HepG2 (cell line): ENCODE results near the gene ROPN1B. TPM values are rescaled to one million over a fixed set of nuclear protein-coding genes. Genes with fewer than 3 reads are reported as not detected.

ENCODE experiments used
- ATAC-seq: fragments of 200-7000 bp; cut with Tn5 transposase; 3 replicates; pipeline ENCODE4 v1.9.1; 2020; ENCODE audit warnings: mild to moderate bottlenecking, moderate library complexity
- BruUV-seq: library from RNA; stranded (reverse); fragments of 400-500 nt; replicated peaks from 2 replicates; lab custom pipeline; 2021; lab: Mats Ljungman, UMichigan
- CTCF ChIA-PET: fragments of 300-600 bp; formaldehyde crosslinking; extraction: SDS; loops from one replicate; lab custom pipeline; 2021; ENCODE audit warnings: low total read pairs, inconsistent platforms, low intra/inter-chr PET ratio; lab: Yijun Ruan, JAX
- POLR2A ChIA-PET: fragments of 350-600 bp; sonication (Branson Sonifier 250); formaldehyde crosslinking; loops from one replicate; lab custom pipeline; 2020; ENCODE audit warnings: antibody characterized with exemption, inconsistent platforms; lab: Yijun Ruan, JAX
- DNase-seq: peaks from one replicate; pipeline ENCODE4 v3.0.0-alpha.2; 2015; ENCODE audit warnings: low spot score
- FAIRE-seq: peaks from 3 replicates; lab custom pipeline; 2011; peaks lifted over from hg19 to GRCh38; lab: Jason Lieb, UNC
- H2AFZ ChIP-seq: one replicate; pipeline ENCODE4 v1.6.1; 2011; ENCODE audit warnings: low read length, inconsistent platforms
- H3K27ac ChIP-seq: fragments of 300-600 bp; 3 replicates; pipeline ENCODE4 v1.8.0; 2011; ENCODE audit warnings: mixed run types, mild to moderate bottlenecking, mixed read lengths, low read length, inconsistent platforms; ENCODE audit not compliant: insufficient read depth; ENCODE audit errors: extremely low read length
- H3K27me3 ChIP-seq, 2 experiments: fragments of 200-600 bp in 1 of 2; 2 replicates in 1 of 2; 3 replicates in 1 of 2; pipeline versions ENCODE4 v1.6.0 to v1.8.0; 2011; ENCODE audit warnings: low read length in 2 of 2, mild to moderate bottlenecking in 2 of 2, moderate library complexity in 2 of 2, inconsistent platforms in 1 of 2; ENCODE audit not compliant: insufficient read depth in 2 of 2, control insufficient read depth in 1 of 2
- H3K36me3 ChIP-seq, 2 experiments: fragments of 200-600 bp in 1 of 2; replicated peaks in 1 of 2; 2 replicates in 1 of 2; 3 replicates in 1 of 2; pipeline versions ENCODE4 v1.5.1 to v1.8.0; 2011; ENCODE audit warnings: low read length in 2 of 2, inconsistent platforms in 1 of 2; ENCODE audit not compliant: insufficient read depth in 2 of 2, control insufficient read depth in 1 of 2
- H3K4me1 ChIP-seq: 2 replicates; pipeline ENCODE4 v1.5.1; 2012; ENCODE audit warnings: low read length, inconsistent platforms; ENCODE audit not compliant: insufficient read depth
- H3K4me2 ChIP-seq: 2 replicates; pipeline ENCODE4 v1.6.0; 2011; ENCODE audit warnings: low read depth, low read length, inconsistent platforms
- H3K4me3 ChIP-seq, 3 experiments: fragments of 200-600 bp in 1 of 3; sonication (generic), shearing (Covaris generic) in 1 of 3; replicated peaks in 1 of 3; 2 replicates each; pipeline ENCODE4 v1.5.1; 2011 to 2016; ENCODE audit warnings: low read length in 3 of 3, inconsistent platforms in 2 of 3, low read depth in 2 of 3, mild to moderate bottlenecking in 2 of 3, control low read depth in 1 of 3, mixed read lengths in 1 of 3; ENCODE audit not compliant: insufficient read depth in 1 of 3
- H3K79me2 ChIP-seq: one replicate; pipeline ENCODE4 v1.6.1; 2011; ENCODE audit warnings: low read length, inconsistent platforms; ENCODE audit not compliant: insufficient read depth
- H3K9ac ChIP-seq: 2 replicates; pipeline ENCODE4 v1.6.0; 2011; ENCODE audit warnings: mild to moderate bottlenecking, low read depth, low read length, inconsistent platforms; ENCODE audit not compliant: insufficient read depth
- H3K9me3 ChIP-seq: 2 replicates; pipeline ENCODE4 v1.5.1; 2012; ENCODE audit warnings: mild to moderate bottlenecking, low read length
- H4K20me1 ChIP-seq: 2 replicates; pipeline ENCODE4 v1.6.0; 2011; ENCODE audit warnings: inconsistent platforms, mild to moderate bottlenecking, low read length, moderate library complexity; ENCODE audit not compliant: insufficient read depth
- AFF4 ChIP-seq: sonication (generic); formaldehyde crosslinking; IDR thresholded peaks from 2 replicates; pipeline ENCODE4 v1.4.0; 2020; ENCODE audit warnings: missing genetic modification reagents
- AGO2 ChIP-seq: fragments of 200-400 bp; formaldehyde crosslinking; optimal IDR thresholded peaks from 2 replicates; pipeline ENCODE3; 2017; ENCODE audit warnings: mild to moderate bottlenecking, low read depth, low read length, moderate library complexity
- HCFC1 ChIP-seq: fragments of 150-350 bp; IDR thresholded peaks from 2 replicates; pipeline ENCODE4 v1.6.1; 2014; ENCODE audit warnings: low read depth, low read length
- IKZF1 ChIP-seq: fragments of 450-650 bp; IDR thresholded peaks from 2 replicates; pipeline ENCODE4 v1.7.1; 2016
- KLF15 ChIP-seq: sonication (generic); formaldehyde crosslinking; IDR thresholded peaks from 2 replicates; pipeline ENCODE4 v1.8.1; 2023; ENCODE audit warnings: borderline replicate concordance, mild to moderate bottlenecking, inconsistent platforms, missing genetic modification reagents, mixed read lengths
- SNAPC2 ChIP-seq: sonication (generic); formaldehyde crosslinking; IDR thresholded peaks from 2 replicates; pipeline ENCODE4 v1.8.1; 2022; ENCODE audit warnings: mild to moderate bottlenecking, missing genetic modification reagents
- ZNF724P ChIP-seq: sonication (generic); formaldehyde crosslinking; IDR thresholded peaks from 2 replicates; pipeline ENCODE4 v1.8.0; 2022; ENCODE audit warnings: missing genetic modification reagents, borderline replicate concordance
- WGBS: methylation state at CpG from one replicate; pipeline ENCODE4 v1.1.6; 2017; ENCODE audit warnings: low lambda C conversion rate; 5-methylcytosine and 5-hydroxymethylcytosine counted together
- in situ Hi-C: cut with HindIII; loops from 2 replicates; pipeline ENCODE4 v1.10.0; 2017; ENCODE audit warnings: low pct_unique_long_range_greater_than_20kb; ENCODE audit not compliant: extremely low pct_ligation_motif_present
- intact Hi-C: fragments of 100-400 bp; cut with micrococcal nuclease; formaldehyde crosslinking; loops from one replicate; pipeline ENCODE4 v1.10.0; 2022; ENCODE audit not compliant: unreplicated experiment
- polyA plus RNA-seq, 8 experiments: library from polyadenylated mRNA; depleted of rRNA in 3 of 8; stranded (reverse) in 7 of 8; unstranded in 1 of 8; fragments of >200 nt; fragmentation: Illumina TruSeq in 4 of 8; extraction: Trizol in 4 of 8; gene quantifications; 2 replicates each; pipeline versions ENCODE4 v1.2.1 to v1.2.3, GENCODE V29; 2011 to 2016; ENCODE audit warnings: low read depth in 4 of 8, missing spikeins in 1 of 8, mixed read lengths in 1 of 8; ENCODE audit not compliant: insufficient read depth in 1 of 8
- total RNA-seq, 5 experiments: library from RNA; depleted of rRNA; stranded (reverse); fragments of >200 nt; fragmentation: Illumina TruSeq; extraction: Trizol; gene quantifications; 2 replicates each; pipeline ENCODE4 v1.2.3, GENCODE V29; 2016; ENCODE audit warnings: low read depth in 1 of 5

The ROPN1B gene
- total and polyA plus RNA-seq, 2 of the 13 experiments (the other 11 are each of a cell fraction or from before 2014, with no cell fraction given) = not detected

- CTCF ChIA-PET = no interaction called here
- BruUV-seq = no TSS peak
- no peaks in the 10 kb centered on the region for H3K27me3 ChIP-seq
- H3K4me2 ChIP-seq = no peak overlapping the region
- no peak overlapping the region for H2AFZ ChIP-seq
- intact Hi-C loops = no loop called here
- H3K9ac ChIP-seq = no peak overlapping the region
- no peaks in the 10 kb centered on the region for H4K20me1 ChIP-seq
- H3K4me3 ChIP-seq = no peak overlapping the region
- ATAC-seq (no peak), FAIRE-seq (no peak)
- H3K36me3 ChIP-seq = peaks cover 4 to 7% of the 10 kb centered on the region in 2 experiments; a peak in 3 of 5 replicates
- H3K9me3 ChIP-seq = no peaks in the 10 kb centered on the region
- H3K27ac ChIP-seq = no peak overlapping the region
- no CpG with 5 or more reads among the region's 10 CpGs for WGBS
- TF ChIP-seq AFF4 (CRISPR knock-in tag) (no peak), HCFC1 (no peak), SNAPC2 (no peak), ZNF724P (CRISPR knock-in tag) (no peak), IKZF1 (no peak), KLF15 (CRISPR knock-in tag) (no peak), AGO2 (no peak)
- TF ChIP-seq, all 625 proteins: peak for 0
- no peaks in the 10 kb centered on the region for H3K4me1 ChIP-seq
- in situ Hi-C loops = no loop called here
- POLR2A ChIA-PET = no interaction called here
- H3K79me2 ChIP-seq = no peaks in the 10 kb centered on the region
- no peak for DNase-seq
Measured at GRCh38 chr3:126003447-126004190, 34.6 kb downstream of the ROPN1B start.
